GM10248 (cell line): Measurements from ENCODE around the gene UNC5CL.
A peak's percentile ranks its signal among the peaks of the same experiment; 100 is the strongest.

Source experiments
- CTCF ChIA-PET: fragments of 300-600 bp; sonication (Branson Sonifier 250); formaldehyde crosslinking; extraction: SDS; loops from one replicate; lab custom pipeline; 2021; ENCODE audit warnings: antibody characterized with exemption; lab: Yijun Ruan, JAX
- POLR2A ChIA-PET: fragments of 350-650 bp; sonication (Branson Sonifier 250); formaldehyde crosslinking; extraction: SDS; loops from one replicate; lab custom pipeline; 2020; ENCODE audit warnings: antibody characterized with exemption; lab: Yijun Ruan, JAX
- DNase-seq: peaks from one replicate; pipeline ENCODE4 v3.0.0; 2012; ENCODE audit errors: extremely low spot score
- CTCF ChIP-seq: IDR thresholded peaks from 2 replicates; pipeline ENCODE4 v1.5.1; 2012; ENCODE audit warnings: mild to moderate bottlenecking, low read depth; ENCODE audit errors: extremely low read depth, missing control alignments, control extremely low read depth

The UNC5CL gene

GRCh38 chr6:41056768-41057490 is 17.9 kb upstream of the UNC5CL start:
- TF ChIP-seq CTCF = no peak
- POLR2A ChIA-PET = no interaction called here
- CTCF ChIA-PET = interaction anchor here (1.0 to 9.9 kb wide), 8 partner anchors 11 to 112 kb away, joined by 3 to 85 read pairs (median 6); partner anchors contain the start of genes TSPO2 and UNC5CL
- DNase-seq = no peak

GRCh38 chr6:41055149-41055548 is 16.1 kb upstream of the UNC5CL start:
- TF ChIP-seq CTCF = no peak
- ChIA-PET CTCF (interaction anchor here (1.1 to 9.9 kb wide), 6 partner anchors 9 to 28 kb away, joined by 3 to 85 read pairs (median 6); partner anchors contain the start of genes TSPO2 and UNC5CL), POLR2A (no interaction called here)
- DNase-seq = peak; percentile 8

GRCh38 chr6:41054511-41054910 is 15.5 kb upstream of the UNC5CL start:
- no peak for TF ChIP-seq CTCF
- ChIA-PET CTCF (interaction anchor here (1.1 to 9.9 kb wide), 7 partner anchors 10 to 27 kb away, joined by 3 to 85 read pairs (median 5); partner anchors contain the start of genes TSPO2 and UNC5CL), POLR2A (no interaction called here)
- no peak for DNase-seq

- ChIA-PET CTCF (interaction anchor here (0.9 to 9.9 kb wide), 5 partner anchors 10 to 26 kb away, joined by 3 to 85 read pairs (median 4); partner anchors contain the start of genes TSPO2 and UNC5CL), POLR2A (no interaction called here)
- no peak for TF ChIP-seq CTCF
- no peak for DNase-seq
Measured at GRCh38 chr6:41053041-41053440, 14.0 kb upstream of the UNC5CL start, which contains the start of gene APOBEC2. APOBEC2 (plus strand) TSS chr6:41053202; CDS start chr6:41053348, 146 bp downstream.

- TF ChIP-seq CTCF = no peak
- ChIA-PET CTCF (interaction anchor here (0.7 to 9.9 kb wide), 3 partner anchors 9 to 25 kb away, joined by 3 to 85 read pairs (median 4); partner anchors contain the start of genes TSPO2 and UNC5CL), POLR2A (no interaction called here)
- no peak for DNase-seq
Measured at GRCh38 chr6:41051873-41052272, 12.9 kb upstream of the UNC5CL start.

- DNase-seq = no peak
- TF ChIP-seq CTCF = no peak
- ChIA-PET POLR2A (no interaction called here), CTCF (interaction anchor here (1.6 to 9.9 kb wide), 2 partner anchors 8 to 22 kb away, joined by 4 to 85 read pairs; partner anchors contain the start of genes TSPO2 and UNC5CL)
Measured at GRCh38 chr6:41050536-41050935, 11.5 kb upstream of the UNC5CL start.
